ENCODE results near the gene RPTOR. TPM values are rescaled to one million over a fixed set of nuclear protein-coding genes. Genes with fewer than 3 reads are reported as not detected.

RPTOR gene
- total and polyA plus RNA-seq, 10 of the 15 experiments (the other 5 are each of a cell fraction or from before 2014, with no cell fraction given) = 0.18 to 32.1 (median 7.8) TPM

DNA sequence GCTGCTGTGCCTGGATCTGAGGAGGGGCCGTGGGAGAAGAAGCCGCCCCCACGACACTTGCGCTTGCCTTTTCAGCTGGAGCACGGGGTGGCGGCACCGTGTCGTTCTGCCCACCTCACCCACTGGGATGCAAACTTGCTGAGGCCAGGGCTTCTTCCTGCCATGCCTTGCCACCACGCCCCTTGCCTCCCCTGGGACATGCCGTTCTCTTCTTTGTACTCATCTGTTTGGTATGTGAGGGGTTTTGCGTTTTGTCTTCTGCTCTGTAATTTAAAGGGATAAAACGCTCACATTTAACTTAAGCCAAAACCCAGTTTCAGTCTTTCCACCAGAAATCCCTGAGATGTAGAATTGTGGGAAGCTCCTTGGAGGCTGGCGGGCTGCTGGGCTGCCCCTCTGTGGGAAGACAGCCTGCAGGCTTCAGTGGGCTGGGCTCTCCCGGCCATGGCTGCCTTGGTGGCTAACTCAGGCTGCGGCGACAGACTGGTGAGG lies 180.2 kb downstream of the RPTOR start (continued):
- TF ChIP-seq FOXM1 (IDR thresholded peaks at IDR 0.05; ENCODE audit: low read depth, low read length) (no peak), STAT3 (IDR thresholded peaks at IDR 0.05; ENCODE audit: low read depth, low read length) (no peak), ZNF384 (IDR thresholded peaks at IDR 0.05; ENCODE audit: borderline replicate concordance, low read depth, low read length) (no peak)

DNA sequence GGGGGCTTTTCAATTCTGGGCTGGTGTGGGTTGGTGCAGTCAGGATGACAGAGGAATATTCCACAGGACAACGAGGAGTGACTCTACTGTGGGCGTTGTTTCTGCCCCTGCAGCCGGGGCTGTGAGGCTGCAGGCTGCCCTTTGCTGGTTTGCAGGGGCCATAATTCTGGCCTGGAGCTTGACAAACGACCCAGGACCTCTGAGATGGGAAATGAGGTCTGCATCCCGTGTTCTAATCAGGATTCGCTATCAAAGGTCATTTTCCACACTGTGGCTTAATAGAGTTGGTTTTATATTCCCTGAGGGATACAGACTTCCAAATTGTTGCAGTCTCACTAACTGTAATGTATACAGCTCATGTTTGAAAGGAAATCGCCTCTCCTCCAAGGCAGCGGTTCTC lies 180.9 kb downstream of the RPTOR start:
- Histone ChIP-seq H3K4me2 (ENCODE audit: control insufficient read depth, insufficient read depth) (no peak overlapping the region), H3K4me1 (ENCODE audit: control insufficient read depth, insufficient read depth, low read length) (peaks cover 6% of the 10 kb centered on the region), H3K9ac (ENCODE audit: control insufficient read depth, insufficient read depth, low read length) (no peak overlapping the region), H3K4me3 (no peak overlapping the region), H3K27ac (ENCODE audit: control insufficient read depth, insufficient read depth) (no peak overlapping the region), H3K9me3 (replicated peaks; ENCODE audit: control insufficient read depth, insufficient read depth, low read length) (no peaks in the 10 kb centered on the region), H4K20me1 (ENCODE audit: control insufficient read depth, insufficient read depth) (no peaks in the 10 kb centered on the region), H3K27me3 (replicated peaks in 1 of 2; ENCODE audit: control insufficient read depth in 2 of 2, insufficient read depth in 2 of 2, low read length in 1 of 2) (no peaks in the 10 kb centered on the region), H3K36me3 (ENCODE audit: control insufficient read depth in 2 of 2, insufficient read depth in 2 of 2, low read length in 1 of 2) (no peaks in the 10 kb centered on the region; a peak in 2 of 4 replicates), H3K79me2 (ENCODE audit: control insufficient read depth, insufficient read depth, low read length) (no peaks in the 10 kb centered on the region; the same call in none of the 2 replicates), H2AFZ (ENCODE audit: control insufficient read depth, low read depth, low read length) (no peak overlapping the region)
- BruUV-seq (replicated peaks) = no TSS peak
- SMC1A ChIA-PET (ENCODE audit: uncharacterized antibody, unreplicated experiment) = interaction anchor here (1.0 kb wide), 1 partner anchor 8 kb away, joined by 3 read pairs; no protein-coding TSS in a partner anchor
- TF ChIP-seq DPF2 (IDR thresholded peaks at IDR 0.05) = no peak
- TF ChIP-seq IKZF1 (conservative IDR thresholded peaks at IDR 0.05) = no peak
- TF ChIP-seq SMC3 (IDR thresholded peaks at IDR 0.05; ENCODE audit: borderline replicate concordance, low read length) = no peak
- no peak for TF ChIP-seq PAX8 (IDR thresholded peaks at IDR 0.05)
- no peak for TF ChIP-seq RELA (IDR thresholded peaks at IDR 0.05; ENCODE audit: borderline replicate concordance, partially characterized antibody)
- no peak for TF ChIP-seq WRNIP1 (IDR thresholded peaks at IDR 0.05; ENCODE audit: borderline replicate concordance, low read depth, low read length)
- no peak for TF ChIP-seq SIN3A (IDR thresholded peaks at IDR 0.05; ENCODE audit: low read depth, low read length)
- no peak for TF ChIP-seq ZZZ3 (IDR thresholded peaks at IDR 0.05; ENCODE audit: control insufficient read depth, insufficient read length, low read depth)
- no peak for TF ChIP-seq MEF2B (IDR thresholded peaks at IDR 0.05; ENCODE audit: partially characterized antibody, poor library complexity, severe bottlenecking)
- TF ChIP-seq, protein P1, sequence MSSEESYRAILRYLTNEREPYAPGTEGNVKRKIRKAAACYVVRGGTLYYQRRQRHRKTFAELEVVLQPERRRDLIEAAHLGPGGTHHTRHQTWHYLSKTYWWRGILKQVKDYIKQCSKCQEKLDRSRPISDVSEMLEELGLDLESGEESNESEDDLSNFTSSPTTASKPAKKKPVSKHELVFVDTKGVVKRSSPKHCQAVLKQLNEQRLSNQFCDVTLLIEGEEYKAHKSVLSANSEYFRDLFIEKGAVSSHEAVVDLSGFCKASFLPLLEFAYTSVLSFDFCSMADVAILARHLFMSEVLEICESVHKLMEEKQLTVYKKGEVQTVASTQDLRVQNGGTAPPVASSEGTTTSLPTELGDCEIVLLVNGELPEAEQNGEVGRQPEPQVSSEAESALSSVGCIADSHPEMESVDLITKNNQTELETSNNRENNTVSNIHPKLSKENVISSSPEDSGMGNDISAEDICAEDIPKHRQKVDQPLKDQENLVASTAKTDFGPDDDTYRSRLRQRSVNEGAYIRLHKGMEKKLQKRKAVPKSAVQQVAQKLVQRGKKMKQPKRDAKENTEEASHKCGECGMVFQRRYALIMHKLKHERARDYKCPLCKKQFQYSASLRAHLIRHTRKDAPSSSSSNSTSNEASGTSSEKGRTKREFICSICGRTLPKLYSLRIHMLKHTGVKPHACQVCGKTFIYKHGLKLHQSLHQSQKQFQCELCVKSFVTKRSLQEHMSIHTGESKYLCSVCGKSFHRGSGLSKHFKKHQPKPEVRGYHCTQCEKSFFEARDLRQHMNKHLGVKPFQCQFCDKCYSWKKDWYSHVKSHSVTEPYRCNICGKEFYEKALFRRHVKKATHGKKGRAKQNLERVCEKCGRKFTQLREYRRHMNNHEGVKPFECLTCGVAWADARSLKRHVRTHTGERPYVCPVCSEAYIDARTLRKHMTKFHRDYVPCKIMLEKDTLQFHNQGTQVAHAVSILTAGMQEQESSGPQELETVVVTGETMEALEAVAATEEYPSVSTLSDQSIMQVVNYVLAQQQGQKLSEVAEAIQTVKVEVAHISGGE (CRISPR knock-in tag; IDR thresholded peaks at IDR 0.05) = no peak
- ATAC-seq (no peak), DNase-seq (ENCODE audit: low read depth, low spot score) (no peak), FAIRE-seq (no peak)
- 73% methylated on average over 8 of the region's 8 CpGs for WGBS (ENCODE audit: insufficient coverage, insufficient replicate concordance, low lambda C conversion rate, missing lambda C conversion rate)
- CTCF ChIA-PET = no interaction called here
- POLR2A ChIA-PET = no interaction called here
- in situ Hi-C loops (cut with MboI) = no loop called here
- intact Hi-C loops (cut with micrococcal nuclease; ENCODE audit: unreplicated experiment) = no loop called here
- RAD21 ChIA-PET (ENCODE audit: unreplicated experiment) = no interaction called here
